Neural cell (in vitro differentiated cells): ENCODE results near the gene CPEB4. TPM values are rescaled to one million over a fixed set of nuclear protein-coding genes. Genes with fewer than 3 reads are reported as not detected.

Experiments
- H2AFZ ChIP-seq: fragments of 200-600, 300-800 bp; sonication (generic), shearing (Covaris generic); 2 replicates; pipeline ENCODE4 v1.6.0; 2014; ENCODE audit warnings: low read depth, mild to moderate bottlenecking, antibody characterized with exemption, low read length, moderate library complexity
- H3F3A ChIP-seq: fragments of 200-600 bp; shearing (Covaris generic); 2 replicates; pipeline ENCODE4 v1.6.1; 2016; ENCODE audit warnings: mild to moderate bottlenecking, moderate library complexity, mixed read lengths, antibody characterized with exemption, low read length; ENCODE audit not compliant: insufficient read depth, poor library complexity, severe bottlenecking
- H3K27ac ChIP-seq: fragments of 200-600, 300-800 bp; sonication (generic), shearing (Covaris generic); 2 replicates; pipeline ENCODE4 v1.5.1; 2014; ENCODE audit warnings: mild to moderate bottlenecking, low read length, moderate library complexity
- H3K27me3 ChIP-seq: fragments of 300-800, 200-600 bp; sonication (generic), shearing (Covaris generic); 2 replicates; pipeline ENCODE4 v1.6.0; 2014; ENCODE audit warnings: mild to moderate bottlenecking, low read depth, low read length, moderate library complexity; ENCODE audit not compliant: insufficient read depth
- H3K36me3 ChIP-seq: fragments of 300-800, 200-600 bp; sonication (generic), shearing (Covaris generic); 2 replicates; pipeline ENCODE4 v1.5.1; 2014; ENCODE audit warnings: mild to moderate bottlenecking, antibody characterized with exemption, low read length, moderate library complexity; ENCODE audit not compliant: insufficient read depth
- H3K4me2 ChIP-seq: fragments of 300-800, 200-600 bp; sonication (generic), shearing (Covaris generic); 2 replicates; pipeline ENCODE4 v1.6.0; 2014; ENCODE audit warnings: mild to moderate bottlenecking, low read length
- H3K4me3 ChIP-seq: fragments of 300-800, 200-600 bp; sonication (generic), shearing (Covaris generic); 2 replicates; pipeline ENCODE4 v1.5.1; 2014; ENCODE audit warnings: mild to moderate bottlenecking, low read length, moderate library complexity
- H3K79me2 ChIP-seq: fragments of 200-600 bp; shearing (Covaris generic); replicated peaks from 2 replicates; pipeline ENCODE4 v1.6.0; 2014; ENCODE audit warnings: mild to moderate bottlenecking, low read length, moderate library complexity; ENCODE audit not compliant: insufficient read depth
- H3K9ac ChIP-seq: fragments of 300-800, 200-600 bp; sonication (generic), shearing (Covaris generic); 2 replicates; pipeline ENCODE4 v1.6.1; 2016; ENCODE audit warnings: mild to moderate bottlenecking, low read length, mixed read lengths
- H3K9me2 ChIP-seq: fragments of 200-600 bp; shearing (Covaris generic); 2 replicates; pipeline ENCODE4 v1.6.1; 2016; ENCODE audit warnings: mild to moderate bottlenecking, low read length, mixed read lengths; ENCODE audit not compliant: insufficient read depth
- H3K9me3 ChIP-seq: fragments of 200-600, 300-800 bp; sonication (generic), shearing (Covaris generic); 2 replicates; pipeline ENCODE4 v1.6.1; 2016; ENCODE audit warnings: mild to moderate bottlenecking, mixed run types, low read length, moderate library complexity, mixed read lengths
- H4K20me1 ChIP-seq: fragments of 200-600 bp; shearing (Covaris generic); 2 replicates; pipeline ENCODE4 v1.6.1; 2016; ENCODE audit warnings: mild to moderate bottlenecking, mixed run types; ENCODE audit not compliant: insufficient read depth
- CTCF ChIP-seq: fragments of 450-650 bp; IDR thresholded peaks from 2 replicates; pipeline ENCODE4 v1.5.1; 2014; ENCODE audit warnings: antibody characterized with exemption, mild to moderate bottlenecking, moderate library complexity; ENCODE audit not compliant: poor library complexity, severe bottlenecking
- EP300 ChIP-seq: fragments of 450-650 bp; conservative IDR thresholded peaks from 2 replicates; pipeline ENCODE4 v1.6.1; 2014; ENCODE audit warnings: antibody characterized with exemption, mild to moderate bottlenecking, moderate library complexity; ENCODE audit not compliant: poor library complexity, severe bottlenecking
- EZH2 ChIP-seq: fragments of 200-600, 300-800 bp; shearing (Covaris generic), sonication (generic); IDR thresholded peaks from 2 replicates; pipeline ENCODE4 v1.6.1; 2014; ENCODE audit warnings: antibody characterized with exemption, low read length, borderline replicate concordance, mild to moderate bottlenecking; ENCODE audit not compliant: insufficient read depth, poor library complexity, severe bottlenecking
- MXI1 ChIP-seq: fragments of 450-650 bp; conservative IDR thresholded peaks from 2 replicates; pipeline ENCODE4 v1.6.1; 2014; ENCODE audit warnings: antibody characterized with exemption, mild to moderate bottlenecking; ENCODE audit not compliant: poor library complexity, severe bottlenecking
- POLR2AphosphoS5 ChIP-seq: IDR thresholded peaks from 2 replicates; pipeline ENCODE4 v1.6.1; 2012
- RAD21 ChIP-seq: fragments of 450-650 bp; conservative IDR thresholded peaks from 2 replicates; pipeline ENCODE4 v1.6.1; 2014; ENCODE audit warnings: antibody characterized with exemption, mild to moderate bottlenecking, moderate library complexity
- REST ChIP-seq: IDR thresholded peaks from 2 replicates; pipeline ENCODE4 v1.6.1; 2012; ENCODE audit warnings: borderline replicate concordance
- SMC3 ChIP-seq: fragments of 450-650 bp; conservative IDR thresholded peaks from 2 replicates; pipeline ENCODE4 v1.6.1; 2014; ENCODE audit warnings: antibody characterized with exemption, mild to moderate bottlenecking, moderate library complexity; ENCODE audit not compliant: poor library complexity
- TAF1 ChIP-seq: IDR thresholded peaks from 2 replicates; pipeline ENCODE4 v1.6.1; 2012; ENCODE audit warnings: low read depth
- polyA plus RNA-seq: library from polyadenylated mRNA; depleted of rRNA; stranded (reverse); fragments of >200 nt; gene quantifications from 2 replicates; pipeline ENCODE4 v1.2.3, GENCODE V29; 2014

CPEB4 gene
- polyA plus RNA-seq, 1 donor from 2014 or later, result 42.2 TPM

GRCh38 chr5:174003795-174004194, 115.6 kb downstream of the CPEB4 start:
- no peak overlapping the region for H3K9ac ChIP-seq
- H3K36me3 ChIP-seq, result no peaks in the 10 kb centered on the region

GRCh38 chr5:174008922-174009321, 120.8 kb downstream of the CPEB4 start:
- Histone ChIP-seq H3K9me3 (no peaks in the 10 kb centered on the region), H3K4me3 (no peak overlapping the region), H3K27ac (no peak overlapping the region), H3K4me2 (no peak overlapping the region), H3K27me3 (no peaks in the 10 kb centered on the region), H4K20me1 (no peaks in the 10 kb centered on the region), H3K9ac (no peak overlapping the region), H3K79me2 (no peaks in the 10 kb centered on the region), H3K36me3 (no peaks in the 10 kb centered on the region), H3K9me2 (no peaks in the 10 kb centered on the region), H2AFZ (no peak overlapping the region), H3F3A (no peaks in the 10 kb centered on the region)
- TF ChIP-seq MXI1 (no peak), TAF1 (no peak), CTCF (no peak)

More at GRCh38 chr5:174003795-174004194, 115.6 kb downstream of the CPEB4 start:
- H4K20me1 ChIP-seq, result no peaks in the 10 kb centered on the region
- H3K9me2 ChIP-seq, result no peaks in the 10 kb centered on the region
- no peaks in the 10 kb centered on the region for H3K9me3 ChIP-seq
- H3K4me3 ChIP-seq, result no peak overlapping the region
- H3K4me2 ChIP-seq, result no peak overlapping the region
- H2AFZ ChIP-seq, result no peak overlapping the region
- H3K79me2 ChIP-seq, result no peaks in the 10 kb centered on the region
- H3K27ac ChIP-seq, result no peak overlapping the region
- H3K27me3 ChIP-seq, result no peaks in the 10 kb centered on the region
- TF ChIP-seq SMC3 (no peak), RAD21 (no peak), REST (no peak)
- no peaks in the 10 kb centered on the region for H3F3A ChIP-seq

- Histone ChIP-seq H2AFZ (no peak overlapping the region), H3F3A (no peaks in the 10 kb centered on the region), H3K79me2 (no peaks in the 10 kb centered on the region)
Observed at GRCh38 chr5:174010365-174010764, 122.2 kb downstream of the CPEB4 start.

More at GRCh38 chr5:174010365-174010764, 122.2 kb downstream of the CPEB4 start:
- Histone ChIP-seq H4K20me1 (no peaks in the 10 kb centered on the region), H3K9ac (no peak overlapping the region), H3K27ac (no peak overlapping the region), H3K27me3 (no peaks in the 10 kb centered on the region), H3K36me3 (no peaks in the 10 kb centered on the region), H3K4me2 (no peak overlapping the region), H3K9me2 (no peaks in the 10 kb centered on the region), H3K9me3 (no peaks in the 10 kb centered on the region), H3K4me3 (no peak overlapping the region)
- TF ChIP-seq SMC3, result no peak
- TF ChIP-seq EZH2, result no peak
- TF ChIP-seq CTCF, result no peak
- no peak for TF ChIP-seq REST
- TF ChIP-seq TAF1, result no peak
- TF ChIP-seq MXI1, result no peak
- TF ChIP-seq EP300, result no peak
- no peak for TF ChIP-seq RAD21
- TF ChIP-seq POLR2AphosphoS5, result no peak
